ENCODE measurements around the gene CCDC157.

GRCh38 chr22:30383061-30383460 is 26.3 kb downstream of the CCDC157 start:
- TF ChIP-seq POLR2A (IDR thresholded peaks at IDR 0.05), result no peak
- no peak for TF ChIP-seq CTCF (IDR thresholded peaks at IDR 0.05)

Data from right lobe of liver (tissue), 4 donors.